BE2C (cell line): ENCODE results near the gene THNSL1. TPM values are rescaled to one million over a fixed set of nuclear protein-coding genes. Genes with fewer than 3 reads are reported as not detected.
"Not testable (repeated sequence)": the region's sequence is repeated elsewhere in the genome, so short reads cannot be mapped to it uniquely, and the experiment has no call there.

Experiments used
- DNase-seq: peaks from one replicate; pipeline ENCODE4 v3.0.0-alpha.2; 2020
- H3K27me3 ChIP-seq: fragments of 250-450 bp; sonication (Bioruptor Pico); 2 replicates; pipeline ENCODE4 v1.5.1; 2020; ENCODE audit warnings: mild to moderate bottlenecking
- H3K36me3 ChIP-seq: fragments of 250-450 bp; sonication (Bioruptor Pico); 2 replicates; pipeline ENCODE4 v1.5.1; 2020; ENCODE audit warnings: mild to moderate bottlenecking
- H3K4me1 ChIP-seq: fragments of 250-450 bp; sonication (Bioruptor Pico); 2 replicates; pipeline ENCODE4 v1.5.1; 2020
- H3K4me3 ChIP-seq: 2 replicates; pipeline ENCODE4 v1.5.1; 2011; ENCODE audit warnings: low read depth, low read length
- H3K9me3 ChIP-seq: fragments of 250-450 bp; sonication (Bioruptor Pico); 2 replicates; pipeline ENCODE4 v1.5.1; 2020
- CTCF ChIP-seq: IDR thresholded peaks from 2 replicates; pipeline ENCODE4 v1.5.1; 2012; ENCODE audit warnings: mild to moderate bottlenecking, low read depth, low read length
- polyA plus RNA-seq: library from polyadenylated mRNA; unstranded; fragments of >200 nt; gene quantifications from one replicate; pipeline ENCODE4 v1.2.1, GENCODE V29; 2012; ENCODE audit warnings: low read depth, missing spikeins; ENCODE audit not compliant: insufficient read length, insufficient read depth

The THNSL1 gene
- polyA plus RNA-seq = 3.9 TPM

GRCh38 chr10:25016376-25017153 lies at the start of gene THNSL1:
THNSL1 (plus strand) TSS chr10:25016612; CDS start chr10:25023224, 6,612 bp downstream.
- no peaks in the 10 kb centered on the region for H3K9me3 ChIP-seq
- no peaks in the 10 kb centered on the region for H3K4me1 ChIP-seq
- H3K36me3 ChIP-seq = no peaks in the 10 kb centered on the region
- no peaks in the 10 kb centered on the region for H3K27me3 ChIP-seq
- peak; percentile 98 for DNase-seq
- H3K4me3 ChIP-seq = peak within 1 kb of the TSS; percentile 76
- TF ChIP-seq CTCF = no peak

GRCh38 chr10:24966962-24967481 lies 49.4 kb upstream of the THNSL1 start:
- Histone ChIP-seq H3K36me3 (no peaks in the 10 kb centered on the region), H3K27me3 (no peaks in the 10 kb centered on the region), H3K4me3 (no peak overlapping the region), H3K9me3 (no peaks in the 10 kb centered on the region), H3K4me1 (no peaks in the 10 kb centered on the region)
- DNase-seq = no peak
- no peak for TF ChIP-seq CTCF

- Histone ChIP-seq H3K27me3 (no peaks in the 10 kb centered on the region), H3K36me3 (no peaks in the 10 kb centered on the region), H3K4me1 (no peaks in the 10 kb centered on the region), H3K9me3 (no peaks in the 10 kb centered on the region), H3K4me3 (no peak overlapping the region)
- no peak for DNase-seq
- TF ChIP-seq CTCF = no peak
Observed at GRCh38 chr10:24968349-24968748, 48.1 kb upstream of the THNSL1 start.

GRCh38 chr10:24968951-24969350 lies 47.5 kb upstream of the THNSL1 start:
- not testable (repeated sequence) for H3K4me3 ChIP-seq, DNase-seq, H3K9me3 ChIP-seq, H3K4me1 ChIP-seq, H3K36me3 ChIP-seq, H3K27me3 ChIP-seq

GRCh38 chr10:24969841-24970281 lies 46.6 kb upstream of the THNSL1 start:
- H3K27me3 ChIP-seq = no peaks in the 10 kb centered on the region
- H3K36me3 ChIP-seq = no peaks in the 10 kb centered on the region
- no peaks in the 10 kb centered on the region for H3K4me1 ChIP-seq
- TF ChIP-seq CTCF = no peak
- no peak for DNase-seq
- no peaks in the 10 kb centered on the region for H3K9me3 ChIP-seq
- no peak overlapping the region for H3K4me3 ChIP-seq

GRCh38 chr10:24971374-24971773 lies 45.0 kb upstream of the THNSL1 start:
- H3K27me3 ChIP-seq = no peaks in the 10 kb centered on the region
- no peaks in the 10 kb centered on the region for H3K4me1 ChIP-seq
- DNase-seq = no peak
- H3K9me3 ChIP-seq = no peaks in the 10 kb centered on the region
- TF ChIP-seq CTCF = no peak
- no peaks in the 10 kb centered on the region for H3K36me3 ChIP-seq
- H3K4me3 ChIP-seq = no peak overlapping the region
